A673 (cell line): ENCODE data around the gene LAD1. TPM values are rescaled to one million over a fixed set of nuclear protein-coding genes. Genes with fewer than 3 reads are reported as not detected.

Source experiments
- BruUV-seq: library from RNA; stranded (reverse); fragments of 400-500 nt; replicated peaks from 2 replicates; lab custom pipeline; 2021; lab: Mats Ljungman, UMichigan
- CTCF ChIA-PET: fragments of 300-600 bp; sonication (Branson Sonifier 250); formaldehyde crosslinking; loops from one replicate; lab custom pipeline; 2022; ENCODE audit warnings: antibody characterized with exemption; lab: Charles Lee
- POLR2A ChIA-PET: fragments of 300-600 bp; sonication (Branson Sonifier 250); formaldehyde crosslinking; loops from one replicate; lab custom pipeline; 2022; ENCODE audit warnings: antibody characterized with exemption; ENCODE audit not compliant: low non-redundant PET; lab: Charles Lee
- DNase-seq: peaks from one replicate; pipeline ENCODE4 v3.0.0-alpha.2; 2015; ENCODE audit warnings: low spot score
- H3K27ac ChIP-seq: fragments of 200-600 bp; sonication (generic); 2 replicates; pipeline ENCODE4 v1.5.1; 2016; ENCODE audit warnings: mixed run types, low read depth, mild to moderate bottlenecking, mixed read lengths, antibody characterized with exemption, low read length; ENCODE audit not compliant: poor library complexity, severe bottlenecking
- H3K27me3 ChIP-seq: fragments of 200-600 bp; sonication (generic); replicated peaks from 2 replicates; pipeline ENCODE4 v1.6.1; 2017; ENCODE audit warnings: mixed run types, low read depth, mild to moderate bottlenecking, mixed read lengths, antibody characterized with exemption, low read length; ENCODE audit not compliant: insufficient read depth, poor library complexity
- H3K36me3 ChIP-seq: fragments of 200-600 bp; sonication (generic); 2 replicates; pipeline ENCODE4 v1.6.1; 2016; ENCODE audit warnings: mixed run types, mild to moderate bottlenecking, mixed read lengths, antibody characterized with exemption, low read length; ENCODE audit not compliant: insufficient read depth, poor library complexity, severe bottlenecking
- H3K4me1 ChIP-seq: fragments of 200-600 bp; sonication (generic); 2 replicates; pipeline ENCODE4 v1.6.1; 2017; ENCODE audit warnings: mixed run types, mild to moderate bottlenecking, mixed read lengths, antibody characterized with exemption, low read length; ENCODE audit not compliant: insufficient read depth, poor library complexity, severe bottlenecking
- H3K4me3 ChIP-seq: fragments of 200-600 bp; sonication (generic); 2 replicates; pipeline ENCODE4 v1.5.1; 2016; ENCODE audit warnings: low read depth, mixed run types, mild to moderate bottlenecking, mixed read lengths, low read length; ENCODE audit not compliant: poor library complexity, severe bottlenecking
- H3K9me3 ChIP-seq: fragments of 200-600 bp; sonication (generic); 2 replicates; pipeline ENCODE4 v1.6.1; 2016; ENCODE audit warnings: mixed run types, low read depth, mild to moderate bottlenecking, mixed read lengths, antibody characterized with exemption, low read length; ENCODE audit not compliant: poor library complexity, severe bottlenecking
- CTCF ChIP-seq: fragments of 300-800, 200-600 bp; sonication (generic); conservative IDR thresholded peaks from 2 replicates; pipeline ENCODE4 v1.5.1; 2017; ENCODE audit warnings: low read depth, mild to moderate bottlenecking, antibody characterized with exemption, low read length, moderate library complexity, mixed read lengths
- EZH2 ChIP-seq: fragments of 200-600 bp; sonication (generic); IDR thresholded peaks from 2 replicates; pipeline ENCODE4 v1.6.1; 2017; ENCODE audit warnings: borderline replicate concordance, low read depth, mild to moderate bottlenecking, mixed read lengths, antibody characterized with exemption, low read length; ENCODE audit not compliant: poor library complexity, severe bottlenecking
- intact Hi-C: fragments of 100-400 bp; cut with micrococcal nuclease; formaldehyde crosslinking; loops from one replicate; pipeline ENCODE4 v1.10.0; 2022; ENCODE audit not compliant: unreplicated experiment
- total RNA-seq: library from RNA; stranded (reverse); gene quantifications from 2 replicates; pipeline ENCODE4 v1.2.3, GENCODE V29; 2021

LAD1 gene
- total RNA-seq, 1 experiment from 2014 or later, result not detected

GRCh38 chr1:201420608-201421002 is 21.5 kb upstream of the LAD1 start:
- no peak for DNase-seq
- no TSS peak for BruUV-seq
- ChIA-PET POLR2A (no interaction called here), CTCF (no interaction called here)
- no peak overlapping the region for H3K27ac ChIP-seq
- intact Hi-C loops, result no loop called here
- H3K4me3 ChIP-seq, result no peak overlapping the region
- H3K4me1 ChIP-seq, result no peaks in the 10 kb centered on the region
- H3K36me3 ChIP-seq, result no peaks in the 10 kb centered on the region
- no peaks in the 10 kb centered on the region for H3K27me3 ChIP-seq
- no peaks in the 10 kb centered on the region for H3K9me3 ChIP-seq
- TF ChIP-seq EZH2 (no peak), CTCF (no peak)

- Histone ChIP-seq H3K9me3 (peaks cover 4% of the 10 kb centered on the region), H3K4me1 (no peaks in the 10 kb centered on the region), H3K36me3 (no peaks in the 10 kb centered on the region), H3K27ac (no peak overlapping the region), H3K4me3 (no peak overlapping the region), H3K27me3 (no peaks in the 10 kb centered on the region)
- POLR2A ChIA-PET, result no interaction called here
- CTCF ChIA-PET, result no interaction called here
- intact Hi-C loops, result no loop called here
- DNase-seq, result no peak
- no peak for TF ChIP-seq EZH2
- TF ChIP-seq CTCF, result no peak
- BruUV-seq, result no TSS peak
Observed at GRCh38 chr1:201419746-201420607, 20.9 kb upstream of the LAD1 start.

- peaks cover 5% of the 10 kb centered on the region for H3K9me3 ChIP-seq
- no peak overlapping the region for H3K27ac ChIP-seq
- intact Hi-C loops, result no loop called here
- no peak for TF ChIP-seq CTCF
- TF ChIP-seq EZH2, result no peak
- no TSS peak for BruUV-seq
- H3K27me3 ChIP-seq, result no peaks in the 10 kb centered on the region
- CTCF ChIA-PET, result no interaction called here
- H3K4me1 ChIP-seq, result no peaks in the 10 kb centered on the region
- no peak for DNase-seq
- no peaks in the 10 kb centered on the region for H3K36me3 ChIP-seq
- POLR2A ChIA-PET, result no interaction called here
- no peak overlapping the region for H3K4me3 ChIP-seq
Observed at GRCh38 chr1:201419256-201419655, 20.1 kb upstream of the LAD1 start.
